ENCODE measurements around the gene PPP1R9B. TPM values are rescaled to one million over a fixed set of nuclear protein-coding genes. Genes with fewer than 3 reads are reported as not detected.
A peak's percentile ranks its signal among the peaks of the same experiment; 100 is the strongest.

The PPP1R9B gene
- total RNA-seq, 3 donors from 2014 or later = 70.2 to 82.2 (median 76.6) TPM

DNA sequence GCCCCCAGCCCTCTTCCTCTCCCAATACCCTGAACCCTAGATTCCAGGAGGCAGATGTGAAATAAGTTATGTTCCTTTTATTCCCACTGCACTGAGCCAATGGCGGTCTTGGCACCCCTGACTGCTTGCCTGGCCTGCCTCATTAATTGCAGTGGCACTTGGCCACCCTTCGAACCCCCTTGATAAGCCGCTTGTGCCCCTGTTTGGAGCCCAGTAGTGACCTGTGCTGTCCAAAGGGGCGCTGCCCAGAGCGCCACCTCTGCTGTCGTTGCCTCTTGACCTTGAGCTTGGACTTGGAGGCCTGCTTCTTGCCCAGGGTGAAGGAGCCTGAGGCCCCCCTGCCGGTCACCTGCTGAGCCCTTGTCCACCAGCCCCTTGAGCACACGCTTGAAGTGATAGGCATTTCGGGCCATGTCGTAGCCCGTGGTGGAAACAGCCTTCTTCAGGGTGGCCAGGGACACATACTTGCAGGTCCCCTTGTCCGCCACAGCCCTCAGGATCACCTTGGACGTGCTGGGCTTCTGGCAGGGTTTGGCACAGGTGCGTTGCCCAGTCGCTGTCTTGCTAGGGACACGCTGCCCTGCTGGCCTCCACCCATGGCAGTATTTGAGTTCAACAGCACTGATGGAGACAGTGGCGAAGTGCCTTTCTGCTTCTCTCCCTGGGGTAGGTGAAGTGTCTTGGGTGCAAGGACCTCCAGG lies 21.0 kb upstream of the PPP1R9B start:
- Mint-ChIP-seq H3K9me3 (no peaks in the 10 kb centered on the region), H3K4me3 (no peak overlapping the region), H3K4me1 (ENCODE audit: low read depth) (peaks cover 10% of the 10 kb centered on the region), H3K36me3 (ENCODE audit: insufficient read depth) (no peaks in the 10 kb centered on the region), H3K27me3 (ENCODE audit: low read depth) (no peaks in the 10 kb centered on the region)
- no peak for ATAC-seq
- DNase-seq = no peak

DNA sequence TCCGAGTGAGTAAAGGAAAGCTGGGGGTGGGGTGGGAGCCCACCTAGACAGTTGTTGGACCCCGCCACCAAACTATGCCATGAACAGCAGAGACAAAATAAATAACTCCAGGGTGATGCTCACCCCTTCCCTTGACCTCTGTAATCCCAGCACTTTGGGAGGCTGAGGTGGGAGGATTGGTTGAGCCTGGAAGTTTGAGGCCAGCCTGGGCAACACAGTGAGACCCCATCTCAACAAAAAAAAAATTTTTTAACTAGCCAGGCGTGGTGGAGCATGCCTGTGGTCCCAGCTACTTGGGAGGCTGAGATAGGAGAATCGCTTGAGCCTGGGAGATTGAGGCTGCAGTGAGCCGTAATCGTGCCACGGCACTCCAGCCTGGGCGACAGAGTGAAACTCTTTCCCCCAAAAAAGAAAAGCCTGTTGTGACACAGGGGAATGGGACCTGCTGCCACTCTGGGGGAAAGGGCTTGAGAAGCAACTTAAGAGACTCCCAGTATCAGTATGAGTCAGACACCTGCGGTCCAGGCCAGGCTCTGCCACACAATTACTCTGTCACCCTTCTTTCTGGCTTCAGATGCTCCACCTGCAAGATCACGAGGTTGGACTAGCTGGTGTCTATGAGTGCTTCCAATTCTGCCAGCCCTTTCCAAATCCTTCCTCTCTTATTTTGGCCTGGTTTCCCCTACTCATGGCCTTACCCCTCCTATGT lies 20.3 kb upstream of the PPP1R9B start:
- H3K4me3 Mint-ChIP-seq = no peak overlapping the region
- no peaks in the 10 kb centered on the region for H3K9me3 Mint-ChIP-seq
- H3K36me3 Mint-ChIP-seq (ENCODE audit: insufficient read depth) = no peaks in the 10 kb centered on the region
- ATAC-seq (peak; percentile 37 to 45), DNase-seq (no peak)
- H3K27me3 Mint-ChIP-seq (ENCODE audit: low read depth) = no peaks in the 10 kb centered on the region
- peaks cover 10% of the 10 kb centered on the region for H3K4me1 Mint-ChIP-seq (ENCODE audit: low read depth)

DNA sequence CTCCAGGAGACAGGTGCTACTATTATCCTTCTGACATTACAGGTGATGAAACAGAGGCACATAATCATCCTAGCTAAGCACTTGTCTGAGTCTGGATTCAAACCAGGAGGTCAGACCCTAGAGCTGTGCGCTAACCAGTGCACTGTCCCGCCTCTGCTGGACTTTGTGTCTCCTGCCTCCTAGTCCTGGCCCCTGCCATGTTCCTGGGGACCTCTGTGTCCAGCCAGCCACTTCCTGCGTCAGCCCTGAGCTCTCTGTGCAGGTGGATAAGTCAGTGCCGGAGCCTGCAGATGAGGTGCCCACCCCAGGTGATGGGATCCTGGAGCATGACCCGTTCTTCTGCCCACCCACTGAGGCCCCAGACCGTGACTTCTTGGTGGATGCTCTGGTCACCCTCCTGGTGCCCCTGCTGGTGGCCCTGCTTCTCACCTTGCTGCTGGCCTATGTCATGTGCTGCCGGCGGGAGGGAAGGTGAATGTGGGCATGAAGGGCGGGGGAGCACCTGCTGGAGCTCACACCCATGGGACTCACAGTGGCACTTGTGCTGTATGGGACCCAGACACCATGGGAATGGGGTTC lies 19.5 kb upstream of the PPP1R9B start:
- Mint-ChIP-seq H3K36me3 (ENCODE audit: insufficient read depth) (no peaks in the 10 kb centered on the region), H3K9me3 (no peaks in the 10 kb centered on the region), H3K27me3 (ENCODE audit: low read depth) (no peaks in the 10 kb centered on the region), H3K4me3 (no peak overlapping the region), H3K4me1 (ENCODE audit: low read depth) (peaks cover 10% of the 10 kb centered on the region)
- DNase-seq (no peak), ATAC-seq (no peak)

DNA sequence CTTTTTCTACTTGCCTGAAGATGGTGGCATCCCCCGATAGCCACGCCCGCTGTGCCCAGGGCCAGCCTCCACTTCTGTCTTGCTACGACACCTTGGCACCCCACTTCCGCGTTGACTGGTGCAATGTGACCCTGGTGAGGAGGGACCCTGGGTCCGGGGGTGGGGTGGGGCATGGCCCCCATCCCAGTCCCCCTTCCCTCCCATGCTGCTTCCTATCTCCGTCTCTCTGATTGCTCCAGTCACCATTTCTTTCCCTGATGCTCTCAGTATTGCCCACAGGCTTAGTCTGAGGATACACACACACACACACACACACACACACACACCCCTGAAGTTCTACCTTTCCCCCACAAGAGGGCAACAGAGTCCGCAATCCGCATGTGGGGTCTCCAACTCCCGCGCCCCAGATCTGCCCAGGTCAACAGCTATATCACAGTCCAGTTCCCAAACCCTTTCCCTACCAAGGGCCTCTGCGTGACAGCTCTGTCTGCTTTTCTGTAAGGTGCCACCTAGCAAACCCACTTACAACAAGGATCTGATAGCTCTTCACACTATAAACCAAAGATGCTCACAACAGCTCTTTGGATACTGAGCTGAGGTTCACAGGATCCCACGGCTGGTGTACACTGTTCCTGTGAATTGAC lies 18.8 kb upstream of the PPP1R9B start:
- peak; percentile 72 to 76 for ATAC-seq
- Mint-ChIP-seq H3K4me3 (peak overlapping the region; percentile 63), H3K27me3 (ENCODE audit: low read depth) (no peaks in the 10 kb centered on the region), H3K36me3 (ENCODE audit: insufficient read depth) (no peaks in the 10 kb centered on the region), H3K4me1 (ENCODE audit: low read depth) (peaks cover 10% of the 10 kb centered on the region), H3K9me3 (no peaks in the 10 kb centered on the region)
- DNase-seq = peak; percentile 55

DNA sequence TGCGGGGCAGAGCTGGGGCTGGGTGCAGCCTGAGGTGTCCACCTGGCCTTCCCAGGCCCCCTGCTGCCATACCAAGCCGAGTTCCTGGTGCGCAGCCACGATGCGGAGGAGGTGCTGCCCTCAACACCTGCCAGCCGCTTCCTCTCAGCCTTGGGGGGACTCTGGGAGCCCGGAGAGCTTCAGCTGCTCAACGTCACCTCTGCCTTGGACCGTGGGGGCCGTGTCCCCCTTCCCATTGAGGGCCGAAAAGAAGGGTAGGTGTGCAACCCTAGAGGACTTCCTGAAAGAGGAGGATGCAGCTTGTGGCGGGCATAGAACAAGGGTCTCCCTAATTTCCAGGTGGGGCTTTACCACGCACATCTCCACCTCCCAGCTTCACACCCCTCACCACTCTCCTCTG lies 17.8 kb upstream of the PPP1R9B start:
- Mint-ChIP-seq H3K9me3 (no peaks in the 10 kb centered on the region), H3K36me3 (ENCODE audit: insufficient read depth) (no peaks in the 10 kb centered on the region), H3K27me3 (ENCODE audit: low read depth) (no peaks in the 10 kb centered on the region), H3K4me3 (no peak overlapping the region), H3K4me1 (ENCODE audit: low read depth) (peaks cover 19% of the 10 kb centered on the region)
- DNase-seq (no peak), ATAC-seq (no peak)

DNA sequence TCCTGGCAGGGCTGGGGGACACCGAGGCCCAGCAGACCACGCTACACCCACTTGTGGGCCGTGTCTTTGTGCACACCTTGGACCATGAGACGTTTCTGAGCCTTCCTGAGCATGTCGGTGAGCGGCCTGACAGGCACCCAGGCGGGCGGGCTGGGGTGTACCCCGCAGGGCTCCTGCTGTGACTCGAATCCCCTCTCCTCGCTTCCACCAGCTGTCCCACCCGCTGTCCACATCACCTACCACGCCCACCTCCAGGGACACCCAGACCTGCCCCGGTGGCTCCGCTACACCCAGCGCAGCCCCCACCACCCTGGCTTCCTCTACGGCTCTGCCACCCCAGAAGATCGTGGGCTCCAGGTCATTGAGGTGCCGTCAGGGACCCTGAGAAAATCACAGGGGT lies 16.9 kb upstream of the PPP1R9B start:
- Mint-ChIP-seq H3K36me3 (ENCODE audit: insufficient read depth) (no peaks in the 10 kb centered on the region), H3K9me3 (no peaks in the 10 kb centered on the region), H3K4me1 (ENCODE audit: low read depth) (peaks cover 24% of the 10 kb centered on the region), H3K4me3 (no peak overlapping the region), H3K27me3 (ENCODE audit: low read depth) (no peaks in the 10 kb centered on the region)
- DNase-seq (no peak), ATAC-seq (no peak)

DNA sequence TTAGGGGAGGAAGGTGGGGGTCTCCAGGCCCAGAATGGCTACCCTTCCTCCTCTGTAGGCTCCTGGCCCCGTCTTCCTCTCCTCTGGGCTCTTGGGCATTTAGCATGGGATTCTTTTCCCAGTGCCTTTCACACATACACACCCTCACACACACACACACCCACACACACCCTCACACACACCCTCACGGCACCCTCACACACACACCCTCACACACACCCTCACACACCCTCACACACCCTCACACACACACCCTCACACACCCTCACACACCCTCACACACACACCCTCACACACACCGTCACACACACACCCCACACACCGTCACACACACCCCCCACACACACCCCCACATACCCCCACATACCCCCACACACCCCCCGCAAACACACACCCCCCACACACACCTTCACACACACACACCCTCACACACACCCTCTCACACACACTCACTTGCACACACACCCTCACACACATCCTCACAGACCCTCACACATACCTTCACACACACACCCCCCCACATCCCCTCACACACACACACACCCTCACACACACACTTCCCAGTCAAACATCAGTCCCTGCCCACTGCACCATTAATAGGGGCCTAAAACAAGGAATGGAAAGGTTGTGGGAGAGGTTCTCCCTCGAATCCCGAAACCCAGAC lies 16.2 kb upstream of the PPP1R9B start:
- no peak for DNase-seq
- H3K4me3 Mint-ChIP-seq = no peak overlapping the region
- no peaks in the 10 kb centered on the region for H3K36me3 Mint-ChIP-seq (ENCODE audit: insufficient read depth)
- no peaks in the 10 kb centered on the region for H3K9me3 Mint-ChIP-seq
- ATAC-seq = no peak
- peaks cover 31% of the 10 kb centered on the region for H3K4me1 Mint-ChIP-seq (ENCODE audit: low read depth)
- H3K27me3 Mint-ChIP-seq (ENCODE audit: low read depth) = no peaks in the 10 kb centered on the region

DNA sequence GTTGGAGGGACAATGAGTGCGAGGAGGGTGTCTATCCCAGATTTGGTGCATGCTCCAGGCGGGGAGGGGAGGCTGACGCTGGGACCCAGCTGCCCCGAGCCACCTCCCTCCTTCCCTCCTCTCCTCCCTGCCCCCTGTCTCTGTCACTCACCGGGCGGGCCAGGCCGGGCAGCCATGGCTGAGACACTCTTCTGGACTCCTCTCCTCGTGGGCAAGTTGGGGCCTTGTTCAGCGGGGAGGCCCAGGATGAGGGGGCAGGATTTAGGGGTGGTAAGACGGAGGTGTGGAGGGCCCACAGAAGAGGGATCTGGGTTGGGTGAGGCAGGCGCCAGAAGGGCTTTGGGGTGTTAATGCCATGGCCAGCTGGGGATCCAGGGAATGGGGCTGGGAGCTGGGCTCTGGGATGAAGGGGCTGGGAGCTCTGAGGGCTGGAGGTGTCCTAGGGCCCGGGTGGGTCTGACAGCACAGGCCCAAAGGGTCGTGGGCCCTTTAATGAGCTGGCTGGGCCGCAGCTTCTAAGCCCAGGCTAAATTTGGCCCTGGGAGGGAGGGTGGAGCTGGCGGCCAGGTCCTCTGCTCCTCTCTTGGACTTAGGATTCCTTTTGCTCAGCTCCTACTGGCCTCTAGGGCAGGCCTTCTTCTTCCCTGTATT lies 15.5 kb upstream of the PPP1R9B start, which contains the start of gene SGCA:
SGCA (plus strand) TSS at position 139 of the 651 bp plus-strand sequence; CDS start at position 175, 36 bp downstream.
- H3K9me3 Mint-ChIP-seq = no peaks in the 10 kb centered on the region
- H3K4me1 Mint-ChIP-seq (ENCODE audit: low read depth) = peaks cover 35% of the 10 kb centered on the region
- ATAC-seq = no peak
- no peaks in the 10 kb centered on the region for H3K27me3 Mint-ChIP-seq (ENCODE audit: low read depth)
- no peak for DNase-seq
- H3K36me3 Mint-ChIP-seq (ENCODE audit: insufficient read depth) = no peaks in the 10 kb centered on the region
- no peak within 1 kb of the TSS for H3K4me3 Mint-ChIP-seq

DNA sequence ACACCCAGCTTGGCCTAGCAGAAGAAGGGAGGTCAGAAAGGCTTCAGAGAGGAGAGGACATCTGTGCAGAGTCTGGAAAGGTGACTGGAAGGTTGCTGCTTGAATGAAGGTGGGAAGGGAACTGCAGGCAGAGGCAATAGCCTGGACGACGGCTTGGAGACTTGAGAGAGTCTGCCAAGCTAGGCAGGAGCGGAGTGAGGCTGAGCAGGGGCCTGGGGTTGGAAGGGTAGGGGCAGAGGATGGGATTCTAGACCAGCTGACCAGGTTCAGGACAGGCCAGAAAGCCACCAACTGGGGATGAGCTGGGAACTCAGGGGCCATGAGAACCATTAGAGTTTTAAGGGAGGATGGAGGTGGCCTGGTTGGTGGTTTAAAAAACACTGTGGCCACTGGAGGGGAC lies 15.0 kb upstream of the PPP1R9B start:
- Mint-ChIP-seq H3K9me3 (no peaks in the 10 kb centered on the region), H3K4me3 (no peak overlapping the region), H3K4me1 (ENCODE audit: low read depth) (peaks cover 38% of the 10 kb centered on the region), H3K27me3 (ENCODE audit: low read depth) (no peaks in the 10 kb centered on the region), H3K36me3 (ENCODE audit: insufficient read depth) (no peaks in the 10 kb centered on the region)
- ATAC-seq = no peak
- DNase-seq = no peak

DNA sequence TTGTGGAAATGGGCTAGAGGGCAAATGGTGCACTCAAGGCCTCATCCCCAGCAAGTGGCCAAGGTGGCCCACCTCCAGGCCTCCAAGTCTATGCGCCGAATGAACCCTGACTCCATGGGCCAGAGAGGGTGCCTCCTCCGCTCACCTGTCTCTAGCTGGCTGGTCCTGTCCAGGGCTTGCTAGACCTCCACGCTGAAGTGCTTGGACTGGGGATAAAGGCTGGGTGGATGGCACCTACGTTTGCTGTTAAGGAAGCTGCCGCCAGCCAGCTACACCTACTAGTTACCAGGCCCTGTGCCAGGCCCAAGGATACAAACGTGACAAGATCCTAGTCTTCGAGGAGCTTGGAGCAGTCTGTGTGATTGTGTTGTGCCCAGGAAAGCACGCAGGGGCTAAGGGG lies 14.6 kb upstream of the PPP1R9B start:
- Mint-ChIP-seq H3K27me3 (ENCODE audit: low read depth) (no peaks in the 10 kb centered on the region), H3K4me3 (no peak overlapping the region), H3K9me3 (no peaks in the 10 kb centered on the region), H3K36me3 (ENCODE audit: insufficient read depth) (no peaks in the 10 kb centered on the region), H3K4me1 (ENCODE audit: low read depth) (peaks cover 38% of the 10 kb centered on the region)
- ATAC-seq = no peak
- DNase-seq = no peak

DNA sequence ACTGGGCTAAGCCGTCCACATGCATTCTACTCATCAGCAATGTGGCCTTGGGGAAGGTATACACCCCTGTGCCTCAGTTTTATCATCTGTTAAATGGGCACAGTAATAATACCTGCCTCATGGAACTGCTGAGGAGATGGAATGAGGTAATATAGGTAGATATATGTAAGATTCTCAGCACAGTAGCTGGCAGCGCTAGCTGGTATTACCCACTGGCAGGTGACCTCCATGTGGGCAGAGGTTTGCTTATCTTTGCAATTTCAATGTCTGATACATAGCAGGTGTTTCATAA lies 14.2 kb upstream of the PPP1R9B start:
- Mint-ChIP-seq H3K36me3 (ENCODE audit: insufficient read depth) (no peaks in the 10 kb centered on the region), H3K4me3 (no peak overlapping the region), H3K9me3 (no peaks in the 10 kb centered on the region), H3K27me3 (ENCODE audit: low read depth) (no peaks in the 10 kb centered on the region), H3K4me1 (ENCODE audit: low read depth) (peaks cover 38% of the 10 kb centered on the region)
- ATAC-seq = no peak
- DNase-seq = no peak

DNA sequence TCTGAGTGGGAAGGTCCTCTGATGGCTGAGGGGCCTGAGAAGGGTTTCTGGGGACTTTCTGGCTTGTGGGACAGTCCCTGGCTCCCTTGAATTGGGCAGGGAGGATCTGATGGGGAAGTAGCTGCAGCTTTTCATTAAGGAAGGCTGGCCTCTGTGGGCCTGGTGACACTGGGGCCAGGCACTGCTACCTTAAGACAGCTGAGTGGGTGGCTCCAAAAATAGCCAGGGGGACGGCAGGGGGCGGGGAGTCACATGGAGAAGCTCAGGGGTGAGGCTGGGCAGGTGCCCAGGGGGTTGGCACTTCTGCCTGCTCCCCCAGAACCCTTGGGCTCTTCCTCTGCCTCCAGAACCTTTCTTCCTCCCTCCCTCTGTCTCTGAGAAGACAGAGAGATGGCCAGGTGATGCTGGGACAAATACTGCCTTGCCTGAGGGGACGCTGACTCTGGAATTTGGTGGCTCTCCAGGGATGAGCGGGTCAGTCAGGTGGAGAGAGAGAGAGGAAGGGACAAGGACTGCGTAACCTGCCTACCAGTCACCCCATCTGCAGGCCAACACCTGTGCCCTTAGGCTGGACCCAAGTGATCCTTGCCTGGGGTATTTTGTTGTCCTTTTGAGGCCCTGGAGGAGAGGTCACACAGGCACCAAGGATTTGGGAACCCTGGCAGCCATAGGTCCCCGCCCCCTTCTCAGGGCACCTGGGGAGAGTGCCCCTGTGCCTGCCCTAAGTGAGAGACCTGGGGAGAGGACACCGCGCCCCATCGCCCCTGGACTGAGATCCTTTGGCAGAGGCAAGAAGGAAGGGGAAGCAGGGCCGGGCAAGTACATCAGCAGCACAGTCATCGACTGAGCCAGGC lies 13.6 kb upstream of the PPP1R9B start:
- Mint-ChIP-seq H3K27me3 (ENCODE audit: low read depth) (no peaks in the 10 kb centered on the region), H3K4me3 (no peak overlapping the region), H3K9me3 (no peaks in the 10 kb centered on the region), H3K36me3 (ENCODE audit: insufficient read depth) (no peaks in the 10 kb centered on the region), H3K4me1 (ENCODE audit: low read depth) (peaks cover 34% of the 10 kb centered on the region)
- no peak for ATAC-seq
- DNase-seq = no peak

DNA sequence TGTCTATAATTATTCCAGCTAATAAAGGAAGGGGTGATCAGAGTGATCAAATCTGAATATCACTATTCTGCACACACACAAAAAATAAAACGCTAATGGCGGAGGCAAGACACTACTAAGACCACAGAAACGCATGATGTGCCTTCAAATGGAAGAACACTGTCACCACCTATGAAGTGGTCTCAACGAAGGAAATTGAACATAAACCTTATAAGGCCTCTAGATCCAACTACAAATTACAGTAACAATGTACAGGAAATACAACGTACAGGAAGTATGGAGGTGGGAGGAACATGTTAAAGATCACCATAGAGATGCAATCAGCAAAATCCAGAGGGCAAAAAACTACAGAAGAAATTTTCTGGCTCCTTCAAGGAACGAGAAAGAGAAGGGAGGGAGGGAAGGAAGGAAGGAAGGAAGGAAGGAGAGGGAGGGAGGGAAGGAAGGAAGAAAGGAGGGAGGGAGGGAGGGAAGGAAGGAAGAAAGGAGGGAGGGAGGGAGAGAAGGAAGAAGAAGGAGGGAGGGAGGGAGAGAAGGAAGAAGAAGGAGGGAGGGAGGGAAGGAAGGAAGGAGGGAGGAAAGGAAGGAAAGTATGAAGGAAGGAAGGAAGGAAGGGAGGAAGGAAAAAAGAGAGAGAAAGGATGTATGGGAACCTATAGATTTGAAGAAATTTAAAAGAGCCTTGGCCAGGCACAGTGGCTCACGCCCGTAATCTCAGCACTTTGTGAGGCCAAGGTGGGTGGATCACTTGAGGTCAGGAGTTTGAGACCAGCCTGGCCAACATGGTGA lies 12.2 kb upstream of the PPP1R9B start:
- DNase-seq (no peak), ATAC-seq (no peak)
- H3K9me3 Mint-ChIP-seq = no peaks in the 10 kb centered on the region
- no peaks in the 10 kb centered on the region for H3K27me3 Mint-ChIP-seq (ENCODE audit: low read depth)
- H3K4me3 Mint-ChIP-seq = peak overlapping the region; percentile 74
- H3K36me3 Mint-ChIP-seq (ENCODE audit: insufficient read depth) = no peaks in the 10 kb centered on the region
- H3K4me1 Mint-ChIP-seq (ENCODE audit: low read depth) = peaks cover 37% of the 10 kb centered on the region

Measured in activated T-cell treated with anti-CD3 and anti-CD28 coated beads, Interleukin-2, amount 50 U/mL, for 4 hours (primary cell).